HG03095 (cell line): ENCODE data around the gene MIER2.
"Not testable (repeated sequence)": the region's sequence is repeated elsewhere in the genome, so short reads cannot be mapped to it uniquely, and the experiment has no call there.

Experiments used
- ATAC-seq: cut with Tn5 transposase; IDR thresholded peaks from one replicate; pipeline ENCODE4 v1.9.1; 2021; ENCODE audit warnings: moderate library complexity; ENCODE audit not compliant: unreplicated experiment

MIER2 gene, protein sequence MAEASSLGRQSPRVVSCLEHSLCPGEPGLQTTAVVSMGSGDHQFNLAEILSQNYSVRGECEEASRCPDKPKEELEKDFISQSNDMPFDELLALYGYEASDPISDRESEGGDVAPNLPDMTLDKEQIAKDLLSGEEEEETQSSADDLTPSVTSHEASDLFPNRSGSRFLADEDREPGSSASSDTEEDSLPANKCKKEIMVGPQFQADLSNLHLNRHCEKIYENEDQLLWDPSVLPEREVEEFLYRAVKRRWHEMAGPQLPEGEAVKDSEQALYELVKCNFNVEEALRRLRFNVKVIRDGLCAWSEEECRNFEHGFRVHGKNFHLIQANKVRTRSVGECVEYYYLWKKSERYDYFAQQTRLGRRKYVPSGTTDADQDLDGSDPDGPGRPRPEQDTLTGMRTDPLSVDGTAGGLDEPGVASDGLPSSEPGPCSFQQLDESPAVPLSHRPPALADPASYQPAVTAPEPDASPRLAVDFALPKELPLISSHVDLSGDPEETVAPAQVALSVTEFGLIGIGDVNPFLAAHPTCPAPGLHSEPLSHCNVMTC

DNA sequence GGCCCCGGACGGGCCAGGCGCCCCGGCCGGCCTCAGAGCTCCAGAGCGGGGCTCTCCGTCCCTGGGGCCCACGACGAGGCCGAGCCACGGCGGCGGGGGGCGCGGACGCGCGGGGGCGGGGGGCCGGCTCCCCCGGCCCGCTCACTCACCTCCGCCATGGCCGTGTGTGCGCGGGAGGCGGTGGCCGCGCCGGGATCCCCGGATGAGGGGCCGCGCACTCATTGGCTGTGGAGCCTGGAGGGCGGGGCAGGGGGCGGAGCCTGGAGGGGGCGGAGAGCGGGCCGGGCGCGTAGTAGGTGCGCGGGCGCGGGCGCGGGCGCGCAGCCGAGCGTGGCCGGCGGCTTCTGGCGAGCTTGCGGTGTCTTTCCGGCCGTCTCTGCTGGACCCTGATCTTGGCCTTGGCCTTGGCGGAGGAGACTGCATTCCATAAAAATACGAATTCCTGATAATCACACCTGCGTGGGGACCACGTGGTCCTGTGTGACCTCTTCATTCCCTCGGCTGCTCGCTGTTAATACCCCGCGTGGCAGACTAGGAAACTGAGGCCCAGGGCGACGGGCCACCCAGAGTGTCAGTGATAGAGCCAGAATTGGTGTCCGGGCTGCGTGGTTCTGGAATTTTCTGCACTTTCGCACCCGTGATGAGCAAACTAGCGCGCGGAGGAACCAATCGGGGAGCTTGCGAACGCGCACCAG, at the start of gene MIER2:
TSS of gene MIER2 (minus strand) at position 172 of the 695 bp plus-strand sequence. CDS start at position 158, 14 bp downstream.
- peak; percentile 60 for ATAC-seq

DNA sequence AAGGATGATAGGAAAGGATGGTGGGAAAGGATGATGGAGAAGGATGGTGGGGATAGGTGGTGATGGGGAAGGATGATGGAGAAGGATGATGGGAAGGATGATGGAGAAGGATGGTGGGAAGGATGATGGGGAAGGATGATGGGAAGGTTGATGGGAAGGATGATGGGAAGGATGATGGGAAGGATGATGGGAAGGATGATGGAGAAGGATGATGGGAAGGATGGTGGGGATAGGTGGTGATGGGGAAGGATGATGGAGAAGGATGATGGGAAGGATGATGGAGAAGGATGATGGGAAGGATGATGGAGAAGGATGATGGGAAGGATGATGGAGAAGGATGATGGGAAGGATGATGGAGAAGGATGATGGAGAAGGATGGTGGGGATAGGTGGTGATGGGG, 49.0 kb upstream of the MIER2 start:
- ATAC-seq, result not testable (repeated sequence)

DNA sequence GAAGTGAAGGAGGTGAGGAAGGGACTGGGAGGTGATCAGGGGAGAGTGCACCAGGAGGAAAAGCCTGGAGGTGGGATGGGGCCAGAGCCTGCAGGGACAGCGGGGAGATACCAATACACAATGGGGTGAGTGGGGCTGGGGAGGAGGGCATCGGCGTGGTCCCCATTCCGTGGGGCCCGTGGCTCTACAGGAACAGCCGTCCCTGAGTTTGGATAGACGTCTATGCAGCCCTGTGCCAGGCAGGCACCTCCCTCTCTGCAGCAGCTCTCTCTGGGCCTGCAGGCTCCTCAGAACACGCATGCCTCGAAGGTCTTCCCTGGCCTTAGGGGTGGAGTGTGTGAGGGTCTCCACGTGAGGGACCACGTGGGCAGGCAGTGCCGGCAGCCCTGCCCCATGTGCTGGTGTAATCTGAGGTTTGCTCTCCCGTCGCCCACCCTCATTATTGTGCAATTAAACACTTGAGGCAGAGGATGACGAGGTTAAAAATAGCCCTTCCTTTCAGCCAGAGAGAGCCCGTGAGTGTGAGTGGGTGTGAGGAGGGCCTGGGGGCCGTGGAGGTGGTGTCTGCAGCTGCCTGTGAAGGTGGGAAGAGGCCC, 47.9 kb upstream of the MIER2 start:
- no peak for ATAC-seq

DNA sequence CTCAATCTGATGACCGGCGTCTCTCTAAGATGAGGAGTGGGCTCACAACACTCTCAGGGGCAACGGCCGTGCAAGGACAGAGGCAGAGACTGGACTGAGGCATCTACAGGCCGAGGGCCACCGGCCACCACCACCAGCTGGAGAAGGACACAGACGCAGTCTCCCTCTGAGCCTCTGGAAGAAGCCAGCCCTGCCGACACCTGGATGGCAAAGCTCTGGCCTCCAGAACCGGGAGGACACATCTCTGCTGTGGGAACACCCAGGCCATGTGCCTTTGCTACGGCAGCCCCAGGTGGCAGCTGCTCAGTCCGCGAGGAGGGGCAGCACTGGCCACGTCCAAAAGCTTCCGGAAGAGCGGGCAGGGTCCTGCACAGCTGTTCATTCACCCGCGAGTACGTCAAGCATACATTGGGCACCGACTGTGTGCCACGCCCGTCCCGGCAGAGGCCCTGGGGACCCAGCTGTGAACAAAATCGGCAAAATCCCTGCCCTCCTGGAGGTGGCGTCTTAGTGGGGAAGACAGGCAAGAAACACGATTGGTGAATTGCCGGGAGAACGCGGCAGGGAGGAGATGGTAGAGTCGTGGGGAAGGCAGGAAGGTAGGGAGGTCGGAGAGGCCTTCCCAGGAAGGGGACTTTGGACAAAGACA, 47.3 kb upstream of the MIER2 start:
- no peak for ATAC-seq

DNA sequence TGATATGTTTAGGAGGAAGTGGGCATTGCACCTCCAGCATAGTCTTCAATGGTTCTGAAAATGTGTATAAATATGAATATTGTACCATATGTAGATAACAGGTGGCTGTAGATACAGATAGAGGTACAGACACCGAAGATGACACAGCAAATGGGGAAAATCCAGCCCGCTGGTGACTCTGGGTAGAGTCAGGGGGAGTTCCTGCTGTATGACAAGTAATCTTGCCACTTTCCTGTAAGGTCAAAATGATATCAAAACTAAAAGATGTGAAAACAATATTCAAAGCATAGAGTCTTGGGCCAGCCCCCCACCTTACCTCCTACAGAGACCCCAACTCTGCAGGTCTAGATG, 46.6 kb upstream of the MIER2 start:
- no peak for ATAC-seq

DNA sequence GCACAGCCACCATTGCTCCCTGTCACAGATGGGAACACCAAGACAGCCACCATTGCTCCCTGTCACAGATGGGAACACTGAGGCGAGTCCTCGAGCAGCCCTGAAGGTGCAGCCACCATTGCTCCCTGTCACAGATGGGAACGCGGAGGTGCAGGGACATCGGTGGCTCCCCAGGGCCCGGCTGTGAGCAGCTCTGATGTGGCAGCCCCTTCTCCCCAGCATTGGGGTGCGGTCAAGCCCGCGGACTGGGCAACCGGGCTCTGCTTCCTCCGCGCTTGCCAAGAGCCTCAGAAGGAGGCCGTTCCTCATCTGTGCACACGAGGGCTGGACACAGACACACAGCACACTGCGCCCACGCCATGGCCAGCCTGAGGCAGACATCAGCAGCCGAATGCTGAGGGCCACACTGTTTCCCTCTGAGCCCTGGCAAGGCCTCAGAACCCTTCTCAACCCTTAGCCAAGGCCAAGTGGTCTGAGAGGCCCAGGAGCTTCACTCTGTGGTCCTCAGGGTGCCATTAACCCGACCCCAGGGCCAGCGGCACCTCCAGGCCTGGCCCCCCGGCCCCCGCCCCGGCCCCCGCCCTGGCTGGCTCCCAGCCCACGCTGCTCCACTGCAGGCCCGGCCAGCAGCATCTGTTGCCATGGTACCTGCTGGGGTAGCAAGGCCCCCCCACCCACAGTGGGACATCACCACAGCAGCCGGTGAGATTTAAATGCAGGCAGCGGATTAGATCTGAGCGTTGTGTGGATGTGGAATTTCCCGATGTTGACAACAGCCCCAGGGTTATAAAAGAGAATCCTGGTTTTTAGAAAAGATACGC, 46.0 kb upstream of the MIER2 start:
- no peak for ATAC-seq

DNA sequence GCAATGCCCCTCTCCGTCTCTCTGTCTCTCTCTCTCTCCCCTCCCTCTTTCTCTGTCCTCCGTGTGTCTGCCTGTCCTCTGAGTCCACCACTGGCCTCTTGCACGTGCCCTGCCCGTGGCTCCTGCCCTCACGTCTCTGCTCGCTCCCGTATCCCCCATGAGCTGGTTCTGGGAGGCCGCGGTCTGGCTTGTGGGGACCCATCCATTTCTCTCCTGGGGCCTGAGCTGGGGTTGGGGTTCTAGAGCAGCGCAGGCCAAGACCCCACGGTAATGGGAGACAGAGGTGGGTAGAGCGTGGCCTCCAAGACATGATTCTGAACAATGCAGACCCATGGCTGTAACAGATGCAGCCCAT, 45.3 kb upstream of the MIER2 start:
- no peak for ATAC-seq

DNA sequence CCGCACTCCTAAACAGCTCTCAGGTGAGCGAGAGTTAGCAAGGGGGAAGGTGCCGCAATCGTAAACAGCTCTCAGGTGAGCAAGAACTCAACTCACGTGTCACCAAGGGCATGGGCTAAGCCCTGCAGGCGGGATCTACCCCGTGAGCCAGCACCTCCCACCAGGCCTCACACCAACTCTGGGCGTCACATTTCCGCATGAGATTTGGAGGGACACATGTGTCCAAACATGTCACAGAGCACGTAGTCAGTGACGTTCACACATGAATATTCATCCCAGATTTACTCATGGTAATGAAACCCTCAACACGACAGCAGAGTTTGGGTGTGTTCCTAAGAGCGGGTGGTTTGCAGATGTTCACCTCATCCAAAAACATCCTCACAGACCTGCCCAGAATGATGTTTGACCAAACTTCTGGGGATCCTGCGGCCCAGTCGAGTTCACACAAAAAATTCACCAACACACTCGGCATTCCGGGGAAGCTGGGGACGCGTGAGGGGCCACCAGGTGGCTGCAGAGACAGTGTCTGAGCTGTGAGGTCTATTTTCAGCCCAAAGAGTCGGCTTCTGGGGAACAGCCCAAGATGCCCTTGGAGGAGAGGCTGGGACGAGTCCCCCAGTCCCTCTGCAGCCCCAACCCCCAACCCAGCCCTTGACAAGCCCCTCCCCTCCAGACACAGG, 44.8 kb upstream of the MIER2 start:
- ATAC-seq, result no peak

DNA sequence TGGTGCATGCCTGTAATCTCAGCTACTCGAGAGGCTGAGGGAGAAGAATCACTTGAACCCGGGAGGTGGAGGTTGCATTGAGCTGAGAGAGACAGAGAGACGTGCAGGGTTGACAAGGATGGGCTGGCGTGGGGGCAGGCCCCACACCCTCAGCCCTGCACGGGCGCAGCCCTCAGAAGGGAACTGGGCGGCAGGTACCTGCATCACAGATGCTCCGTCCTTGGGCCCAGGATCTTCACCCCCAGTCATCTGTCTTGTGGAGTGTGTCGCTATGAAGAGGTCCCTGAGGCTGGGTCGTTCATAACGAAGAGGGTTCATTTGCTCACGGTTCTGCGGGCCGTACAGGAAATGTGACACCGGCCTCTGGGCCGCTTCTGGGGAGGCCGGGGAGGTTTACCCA, 44.1 kb upstream of the MIER2 start:
- no peak for ATAC-seq

DNA sequence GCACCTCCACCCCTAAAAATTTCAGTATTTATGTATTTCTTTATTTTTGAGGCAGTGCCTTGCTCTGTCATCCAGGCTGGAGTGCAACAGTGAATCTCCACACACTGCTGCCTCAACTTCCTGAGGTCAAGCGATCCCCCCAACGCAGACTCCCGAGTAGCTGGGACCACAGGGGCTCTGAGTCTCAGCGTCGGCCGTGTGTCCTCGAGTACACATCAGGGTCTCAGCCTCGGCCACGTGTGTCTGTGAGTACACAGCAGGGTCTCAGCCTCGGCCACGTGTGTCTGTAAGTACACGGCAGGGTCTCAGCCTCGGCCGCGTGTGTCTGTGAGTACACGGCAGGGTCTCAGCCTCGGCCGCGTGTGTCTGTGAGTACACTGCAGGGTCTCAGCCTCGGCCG, 43.2 kb upstream of the MIER2 start:
- ATAC-seq, result no peak

DNA sequence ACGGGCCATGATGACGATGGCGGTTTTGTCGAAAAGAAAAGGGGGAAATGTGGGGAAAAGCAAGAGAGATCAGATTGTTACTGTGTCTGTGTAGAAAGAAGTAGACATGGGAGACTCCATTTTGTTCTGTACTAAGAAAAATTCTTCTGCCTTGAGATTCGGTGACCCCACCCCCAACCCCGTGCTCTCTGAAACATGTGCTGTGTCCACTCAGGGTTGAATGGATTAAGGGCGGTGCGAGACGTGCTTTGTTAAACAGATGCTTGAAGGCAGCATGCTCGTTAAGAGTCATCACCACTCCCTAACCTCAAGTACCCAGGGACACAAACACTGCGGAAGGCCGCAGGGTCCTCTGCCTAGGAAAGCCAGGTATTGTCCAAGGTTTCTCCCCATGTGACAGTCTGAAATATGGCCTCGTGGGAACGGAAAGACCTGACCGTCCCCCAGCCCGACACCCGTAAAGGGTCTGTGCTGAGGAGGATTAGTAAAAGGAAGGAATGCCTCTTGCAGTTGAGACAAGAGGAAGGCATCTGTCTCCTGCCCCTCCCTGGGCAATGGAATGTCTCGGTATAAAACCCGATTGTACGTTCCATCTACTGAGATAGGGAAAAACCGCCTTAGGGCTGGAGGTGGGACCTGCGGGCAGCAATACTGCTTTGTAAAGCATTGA, 42.2 kb upstream of the MIER2 start:
- not testable (repeated sequence) for ATAC-seq

DNA sequence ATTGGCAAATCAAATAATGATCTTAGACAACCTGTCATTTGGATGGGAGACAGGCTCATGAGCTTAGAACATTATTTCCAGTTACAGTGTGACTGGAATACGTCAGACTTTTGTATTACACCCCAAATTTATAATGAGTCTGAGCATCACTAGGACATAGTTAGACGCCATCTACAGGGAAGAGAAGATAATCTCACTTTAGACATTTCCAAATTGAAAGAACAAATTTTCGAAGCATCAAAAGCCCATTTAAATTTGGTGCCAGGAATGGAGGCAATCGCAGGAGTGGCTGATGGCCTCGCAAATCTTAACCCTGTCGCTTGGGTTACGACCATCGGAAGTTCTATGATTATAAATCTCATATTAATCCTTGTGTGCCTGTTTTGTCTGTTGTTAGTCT, 41.6 kb upstream of the MIER2 start:
- not testable (repeated sequence) for ATAC-seq

DNA sequence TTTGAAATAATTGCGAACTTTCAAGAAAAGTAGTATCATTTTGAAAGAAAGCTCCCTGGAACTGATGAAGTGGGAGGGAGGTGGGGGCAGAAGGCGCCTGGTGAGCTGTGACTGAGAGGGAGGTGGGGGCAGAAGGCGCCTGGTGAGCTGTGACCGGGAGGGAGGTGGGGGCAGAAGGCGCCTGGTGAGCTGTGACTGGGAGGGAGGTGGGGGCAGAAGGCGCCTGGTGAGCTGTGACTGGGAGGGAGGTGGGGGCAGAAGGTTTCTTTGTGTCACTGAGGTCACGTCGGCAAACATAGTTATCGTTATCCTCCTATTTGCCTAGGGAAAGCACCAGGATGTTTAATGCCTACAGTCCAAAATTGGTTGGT, 40.2 kb upstream of the MIER2 start:
- ATAC-seq, result no peak

DNA sequence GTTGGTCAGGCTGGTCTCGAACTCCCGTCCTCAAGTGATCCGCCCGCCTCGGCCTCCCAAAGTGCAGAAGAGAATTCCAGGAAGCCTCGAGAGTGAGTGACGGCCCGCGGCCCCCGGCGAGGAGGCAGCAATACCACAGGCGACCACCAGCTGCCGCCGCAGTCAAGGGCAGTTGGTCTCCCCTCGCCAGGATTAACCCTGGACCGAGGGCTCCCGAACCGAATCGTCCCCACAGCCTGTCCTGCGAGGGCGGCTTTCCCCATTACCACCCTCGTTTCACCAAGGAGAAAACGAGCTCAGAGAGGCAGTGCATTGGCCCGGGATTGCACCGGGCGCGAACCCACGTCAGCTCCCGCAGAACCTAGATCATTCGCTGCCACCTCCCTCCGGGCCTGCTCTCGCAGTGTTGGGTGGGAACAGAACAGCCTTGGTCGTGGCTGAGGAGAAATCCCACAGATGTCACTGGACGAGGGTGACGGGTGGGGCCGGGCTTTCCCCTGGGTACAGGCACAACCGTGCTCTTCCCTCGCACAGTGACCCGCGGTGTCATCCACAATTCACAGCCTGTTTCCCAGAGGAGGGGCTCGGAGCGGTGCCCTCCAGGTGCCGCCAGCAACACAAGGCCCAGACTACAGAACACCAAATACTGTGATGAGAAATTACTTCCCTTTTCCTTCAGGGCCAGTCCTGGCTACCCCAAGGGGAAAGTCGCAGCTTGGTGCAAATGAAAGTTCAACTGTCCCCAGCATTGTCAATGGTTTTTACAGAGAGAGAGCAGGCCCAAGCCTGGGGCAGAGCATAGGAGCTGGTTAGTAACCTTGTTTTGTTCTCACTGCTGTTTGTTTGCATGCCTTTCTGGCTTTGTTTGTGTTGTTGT, 39.6 kb upstream of the MIER2 start:
- ATAC-seq, result no peak

DNA sequence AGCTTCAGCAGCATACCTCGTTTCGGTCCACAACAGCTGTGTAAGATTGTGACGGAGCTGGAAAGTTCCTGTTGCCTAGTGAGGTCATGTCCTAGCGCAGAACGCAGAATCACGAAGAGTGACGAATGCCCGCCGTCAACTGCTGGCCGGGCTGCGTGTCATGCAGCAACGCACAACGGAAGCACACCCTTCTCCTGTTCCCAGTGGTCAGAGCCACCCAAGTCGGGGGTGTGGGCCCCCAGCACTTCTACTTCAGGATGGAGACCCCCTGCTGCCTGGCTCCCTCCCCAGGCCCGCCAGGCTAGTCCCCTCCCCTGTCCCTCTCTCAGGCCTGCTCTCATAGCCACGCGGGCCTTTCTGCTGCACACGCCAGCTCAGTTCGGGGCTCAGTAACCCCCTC, 38.4 kb upstream of the MIER2 start:
- ATAC-seq, result no peak

DNA sequence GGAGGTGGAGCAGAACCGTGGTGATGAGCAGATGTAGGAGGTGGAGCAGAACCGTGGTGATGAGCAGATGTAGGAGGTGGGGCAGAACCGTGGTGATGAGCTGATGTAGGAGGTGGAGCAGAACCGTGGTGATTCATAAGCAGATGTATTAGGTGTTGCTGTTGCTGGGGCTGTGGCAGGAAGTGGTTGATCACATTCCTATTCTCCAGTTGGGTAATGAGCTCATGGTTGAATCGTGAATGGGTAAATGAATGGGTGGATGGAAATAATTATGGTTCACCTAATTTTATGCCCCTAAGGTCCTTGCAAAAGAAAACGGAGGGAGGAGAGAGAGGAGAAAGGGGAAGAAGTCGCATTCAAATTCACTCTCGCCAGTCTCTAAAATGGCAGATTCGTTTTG, 38.0 kb upstream of the MIER2 start:
- not testable (repeated sequence) for ATAC-seq

DNA sequence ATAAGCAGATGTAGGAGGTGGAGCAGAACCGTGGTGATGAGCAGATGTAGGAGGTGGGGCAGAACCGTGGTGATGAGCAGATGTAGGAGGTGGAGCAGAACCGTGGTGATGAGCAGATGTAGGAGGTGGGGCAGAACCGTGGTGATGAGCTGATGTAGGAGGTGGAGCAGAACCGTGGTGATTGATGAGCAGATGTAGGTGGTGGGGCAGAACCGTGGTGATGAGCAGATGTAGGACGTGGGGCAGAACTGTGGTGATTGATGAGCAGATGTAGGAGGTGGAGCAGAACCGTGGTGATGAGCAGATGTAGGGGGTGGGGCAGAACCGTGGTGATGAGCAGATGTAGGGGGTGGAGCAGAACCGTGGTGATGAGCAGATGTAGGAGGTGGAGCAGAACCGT, 37.3 kb upstream of the MIER2 start:
- not testable (repeated sequence) for ATAC-seq

DNA sequence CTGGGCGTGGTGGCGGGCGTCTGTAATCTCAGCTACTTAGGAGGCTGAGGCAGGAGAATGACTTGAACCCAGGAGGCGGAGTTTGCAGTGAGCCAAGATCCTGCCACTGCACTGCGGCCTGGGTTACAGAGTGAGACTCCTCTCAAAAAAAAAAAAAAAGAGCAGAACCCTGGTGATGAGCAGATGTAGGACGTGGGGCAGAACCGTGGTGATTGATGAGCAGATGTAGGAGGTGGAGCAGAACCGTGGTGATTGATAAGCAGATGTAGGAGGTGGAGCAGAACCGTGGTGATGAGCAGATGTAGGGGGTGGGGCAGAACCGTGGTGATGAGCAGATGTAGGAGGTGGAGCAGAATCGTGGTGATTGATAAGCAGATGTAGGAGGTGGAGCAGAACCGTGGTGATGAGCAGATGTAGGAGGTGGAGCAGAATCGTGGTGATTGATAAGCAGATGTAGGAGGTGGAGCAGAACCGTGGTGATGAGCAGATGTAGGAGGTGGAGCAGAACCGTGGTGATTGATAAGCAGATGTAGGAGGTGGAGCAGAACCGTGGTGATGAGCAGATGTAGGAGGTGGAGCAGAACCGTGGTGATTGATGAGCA, 36.1 kb upstream of the MIER2 start:
- ATAC-seq, result not testable (repeated sequence)
